ENCODE measurements around the gene MOV10.

Gene MOV10

DNA sequence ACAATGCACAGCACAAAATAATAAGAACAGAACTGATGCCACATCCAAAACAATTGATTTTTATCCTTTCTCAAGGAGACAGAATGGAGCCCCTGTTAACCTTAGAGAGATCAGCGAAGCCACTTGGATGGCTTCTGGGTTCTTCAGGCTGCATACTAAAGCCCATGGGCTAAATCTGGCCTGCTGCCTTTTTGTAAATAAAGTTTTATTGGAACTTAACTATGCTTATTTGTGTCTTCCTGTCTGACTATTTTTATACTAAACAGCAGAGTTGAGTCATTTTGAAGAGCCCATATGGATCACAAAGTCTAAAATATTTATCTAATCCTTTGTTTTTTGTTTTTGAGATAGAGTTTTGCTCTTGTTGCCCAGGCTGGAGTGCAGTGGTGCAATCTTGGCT is 57.0 kb downstream of the MOV10 start:
- no peak for DNase-seq (ENCODE audit: low spot score)

- DNase-seq (ENCODE audit: low spot score): no peak
Observed at GRCh38 chr1:112735752-112736151, 61.3 kb downstream of the MOV10 start.

DNA sequence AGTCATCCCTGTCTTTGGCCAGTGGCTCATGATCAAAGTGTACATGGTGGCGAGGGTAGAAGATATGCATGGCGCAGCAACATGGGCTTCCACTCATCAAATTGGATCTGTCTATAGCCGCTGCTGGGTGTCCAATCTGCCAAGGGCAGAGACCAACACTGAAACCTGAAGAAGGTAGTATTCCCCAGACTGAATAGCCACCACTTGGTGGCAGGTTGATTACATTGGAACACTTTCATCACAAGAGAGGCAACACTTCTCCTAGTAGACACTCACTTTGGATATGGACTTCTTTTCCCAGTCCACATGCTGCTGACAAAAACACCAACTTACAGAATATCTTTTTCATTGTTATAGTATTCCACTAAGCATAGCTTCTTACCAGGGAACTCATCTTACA is 63.1 kb downstream of the MOV10 start:
- no peak for DNase-seq (ENCODE audit: low spot score)

GRCh38 chr1:112743174-112744008 is 68.9 kb downstream of the MOV10 start:
- no peak for DNase-seq (ENCODE audit: low spot score)

GRCh38 chr1:112744009-112744578 is 69.6 kb downstream of the MOV10 start:
- no peak for DNase-seq (ENCODE audit: low spot score)

- no peak for DNase-seq (ENCODE audit: low spot score)
Observed at GRCh38 chr1:112748396-112748795, 73.9 kb downstream of the MOV10 start.

All from Ammon's horn (tissue), 1 donor.